Stimulated activated CD4-positive, alpha-beta T cell treated with anti-CD3 and anti-CD28 coated beads, Interleukin-15, amount 100 ng/mL, for 24 hours (primary cell): Measurements from ENCODE around the gene GRAP2.
A peak's percentile ranks its signal among the peaks of the same experiment; 100 is the strongest.
"Not testable (repeated sequence)": the region's sequence is repeated elsewhere in the genome, so short reads cannot be mapped to it uniquely, and the experiment has no call there.

ENCODE experiments used
- DNase-seq: peaks from one replicate; pipeline ENCODE4 v3.0.0-alpha.2; 2020

The GRAP2 gene

GRCh38 chr22:39970742-39971141 lies 69.9 kb downstream of the GRAP2 start:
- no peak for DNase-seq

- no peak for DNase-seq
These were observed 71.8 kb downstream of the GRAP2 start for GRCh38 chr22:39972641-39973040.

GRCh38 chr22:39973656-39974055 lies 72.8 kb downstream of the GRAP2 start:
- DNase-seq, result no peak

- no peak for DNase-seq
These were observed 73.2 kb downstream of the GRAP2 start for GRCh38 chr22:39974065-39974464.

- no peak for DNase-seq
These were observed 78.2 kb downstream of the GRAP2 start for GRCh38 chr22:39979048-39979447.

- DNase-seq, result no peak
These were observed 78.6 kb downstream of the GRAP2 start for GRCh38 chr22:39979458-39979857.

GRCh38 chr22:39980596-39980995 lies 79.7 kb downstream of the GRAP2 start:
- DNase-seq, result no peak

- DNase-seq, result no peak
These were observed 82.5 kb downstream of the GRAP2 start for GRCh38 chr22:39983346-39983745.

GRCh38 chr22:39984006-39984405 lies 83.1 kb downstream of the GRAP2 start:
- DNase-seq, result no peak

- no peak for DNase-seq
These were observed 83.9 kb downstream of the GRAP2 start for GRCh38 chr22:39984746-39985145.

- peak; percentile 32 for DNase-seq
These were observed 84.6 kb downstream of the GRAP2 start for GRCh38 chr22:39985383-39986035.

GRCh38 chr22:39988386-39989114 lies 87.7 kb downstream of the GRAP2 start:
- no peak for DNase-seq

- no peak for DNase-seq
These were observed 88.7 kb downstream of the GRAP2 start for GRCh38 chr22:39989633-39990032.

GRCh38 chr22:39990686-39991085 lies 89.8 kb downstream of the GRAP2 start:
- DNase-seq, result no peak

GRCh38 chr22:39991159-39991860 lies 90.4 kb downstream of the GRAP2 start:
- no peak for DNase-seq

GRCh38 chr22:39992088-39992826 lies 91.4 kb downstream of the GRAP2 start:
- DNase-seq, result no peak

GRCh38 chr22:39992894-39993293 lies 92.0 kb downstream of the GRAP2 start:
- not testable (repeated sequence) for DNase-seq

GRCh38 chr22:39994041-39994565 lies 93.2 kb downstream of the GRAP2 start:
- peak; percentile 59 for DNase-seq

- DNase-seq, result peak; percentile 59
These were observed 93.9 kb downstream of the GRAP2 start, which contains the start of gene FAM83F for GRCh38 chr22:39994566-39995392. Gene FAM83F, plus strand, starts transcription at chr22:39994954. Its CDS starts 89 bp downstream, at chr22:39995043.

- no peak for DNase-seq
These were observed 94.7 kb downstream of the GRAP2 start for GRCh38 chr22:39995393-39996252.

GRCh38 chr22:39996732-39997131 lies 95.8 kb downstream of the GRAP2 start:
- DNase-seq, result no peak
